MV-4-11 (cell line): ENCODE measurements around the gene TMA16.
"Not testable (repeated sequence)": the region's sequence is repeated elsewhere in the genome, so short reads cannot be mapped to it uniquely, and the experiment has no call there.

Experiments used
- DNase-seq: peaks from one replicate; lab custom pipeline; 2025; lab: John Stamatoyannopoulos, UW

TMA16 gene

DNA sequence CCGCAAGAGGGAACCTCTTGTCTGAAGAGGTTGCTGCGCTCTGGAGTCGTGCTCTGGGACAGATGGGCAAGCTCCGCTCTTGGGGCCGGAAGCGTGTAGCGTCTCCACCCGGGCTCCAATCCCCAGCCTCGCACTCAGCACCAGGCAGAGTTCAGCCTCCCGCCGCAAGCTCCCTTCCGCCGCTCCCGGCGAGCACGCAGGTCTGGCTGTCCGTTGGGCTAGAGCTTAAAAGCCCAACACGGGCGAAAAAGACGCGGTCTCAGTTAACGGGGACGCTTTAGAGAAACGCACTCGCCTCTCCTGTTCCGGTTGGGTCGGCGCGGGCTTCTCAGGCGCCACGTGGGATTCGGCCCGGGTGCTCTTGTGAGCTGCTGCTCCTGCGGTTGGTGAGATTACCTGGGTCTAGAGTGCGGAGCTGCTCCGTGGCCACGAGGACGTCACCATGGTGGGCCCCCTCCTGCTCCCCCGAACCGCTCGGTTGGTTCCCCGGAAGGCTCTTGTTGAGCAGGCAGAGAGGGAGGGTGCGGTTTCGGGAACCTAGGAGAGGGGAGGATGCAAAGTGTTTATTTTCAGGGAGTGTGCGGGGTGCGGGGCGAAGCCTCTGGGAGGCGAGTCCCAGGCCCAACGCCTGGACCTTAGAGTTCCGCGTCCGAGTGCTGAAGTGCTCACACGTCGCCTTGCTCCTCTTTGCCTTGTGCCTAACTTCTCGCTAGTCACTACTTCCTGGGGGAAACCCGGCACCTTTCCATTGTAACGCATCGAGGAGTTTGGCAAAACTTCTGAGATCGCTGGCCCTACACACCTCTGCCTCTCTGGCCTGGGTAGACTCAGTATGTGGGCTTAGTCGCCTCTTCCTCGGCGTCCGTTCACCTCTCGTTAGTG lies at the start of gene TMA16:
Gene TMA16, plus strand, starts transcription at position 331 of the 882 bp plus-strand sequence. Its CDS starts 112 bp downstream, at position 443.
- peak; percentile 92 for DNase-seq

DNA sequence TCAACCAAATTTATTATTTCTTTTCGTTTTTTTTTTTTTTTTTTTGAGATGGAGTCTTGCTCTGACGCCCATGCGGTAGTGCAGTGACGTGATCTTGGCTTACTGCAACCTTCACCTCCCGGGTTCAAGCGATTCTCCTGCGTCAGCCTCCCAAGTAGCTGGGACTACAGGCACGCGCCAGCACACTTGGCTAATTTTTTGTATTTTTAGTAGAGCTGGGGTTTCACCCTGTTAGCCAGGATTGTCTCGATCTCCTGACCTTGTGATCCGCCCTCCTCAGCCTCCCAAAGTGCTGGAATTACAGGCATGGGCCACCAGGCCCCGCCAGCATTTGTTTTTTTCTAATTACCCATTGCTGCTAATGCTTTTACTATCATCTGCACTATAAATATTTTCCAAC lies 47.5 kb upstream of the TMA16 start:
- not testable (repeated sequence) for DNase-seq

GRCh38 chr4:163447481-163447880 lies 47.0 kb upstream of the TMA16 start:
- DNase-seq, result no peak

DNA sequence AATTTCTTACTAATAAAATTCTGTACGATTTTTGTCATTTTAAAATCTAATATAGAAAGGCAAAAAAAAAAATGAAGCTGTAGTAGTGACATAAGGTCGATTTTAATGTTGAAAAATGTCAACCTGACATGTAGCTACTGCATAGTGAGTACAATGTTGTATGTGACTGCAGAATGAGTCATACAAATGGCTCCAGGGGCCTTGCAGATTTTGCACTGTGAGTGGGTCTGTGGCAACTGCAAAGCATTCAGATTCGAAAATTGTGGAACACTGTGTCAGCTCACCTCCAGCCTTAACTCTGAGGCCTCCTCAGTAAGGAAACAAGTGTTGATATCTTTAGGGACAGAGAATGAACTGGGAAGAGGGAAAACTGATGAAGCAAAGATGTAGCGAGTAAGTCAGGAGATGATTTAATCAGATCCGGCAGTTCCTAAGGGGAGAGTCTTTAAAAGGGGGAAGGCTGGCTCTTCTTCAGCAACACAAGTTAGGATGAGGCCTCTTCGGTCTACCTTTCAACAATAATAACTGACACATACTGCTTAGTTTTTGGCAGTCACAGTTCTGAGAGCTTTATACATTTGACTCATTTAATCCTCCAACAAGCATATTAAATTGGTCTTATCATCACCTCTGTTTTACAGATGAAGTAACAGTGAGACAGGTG lies 45.8 kb upstream of the TMA16 start:
- DNase-seq, result no peak

DNA sequence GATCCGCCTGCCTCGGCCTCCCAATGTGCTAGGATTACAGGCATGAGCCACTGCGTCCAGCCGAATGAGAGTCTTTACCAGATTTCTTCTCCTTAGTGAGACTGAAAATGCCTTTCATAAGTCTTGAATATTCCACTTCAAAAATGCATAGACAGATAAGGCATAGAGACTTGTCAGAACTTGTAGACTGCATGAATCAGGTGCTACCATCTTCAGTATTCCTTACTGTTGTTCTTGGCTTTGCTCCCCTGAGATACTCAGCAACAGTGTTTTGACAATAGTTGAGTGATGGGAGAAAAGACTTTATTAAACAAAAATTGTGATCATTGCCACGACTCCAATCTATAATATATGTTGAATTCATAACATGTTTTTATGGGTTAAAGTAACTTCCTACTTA lies 31.9 kb upstream of the TMA16 start:
- no peak for DNase-seq

DNA sequence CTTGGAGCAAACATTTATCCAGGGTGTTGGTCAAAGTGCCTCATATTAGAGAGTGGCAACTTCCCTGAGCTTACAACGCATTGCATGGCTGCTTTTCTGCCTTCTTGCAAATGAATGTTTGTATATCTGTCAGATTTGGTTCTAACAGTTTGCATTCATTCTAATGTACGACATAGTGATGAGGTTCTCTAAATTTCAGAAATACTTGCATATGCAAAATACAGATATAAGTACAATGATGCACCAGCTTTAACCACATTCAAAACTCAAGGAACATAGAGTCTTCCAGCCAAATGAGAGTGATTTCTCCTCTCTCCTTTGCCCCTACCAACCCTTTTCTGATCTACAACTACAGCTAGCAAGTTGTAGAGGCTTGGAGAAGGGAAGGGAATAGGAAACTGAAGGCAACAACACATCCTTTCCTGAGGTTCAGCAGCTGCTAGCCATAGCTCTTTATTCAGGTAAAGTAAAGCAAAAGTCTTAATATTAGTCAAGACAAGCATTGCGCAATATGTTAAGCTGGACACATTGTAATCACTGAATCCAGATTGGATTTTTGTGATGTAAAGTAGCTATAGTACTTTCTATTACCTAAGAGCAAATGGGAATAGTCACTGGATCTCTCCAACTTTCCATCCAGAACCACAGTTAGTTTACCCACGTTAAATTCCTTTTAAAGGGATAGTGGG lies 27.3 kb upstream of the TMA16 start:
- DNase-seq, result no peak

GRCh38 chr4:163470391-163470790 lies 24.1 kb upstream of the TMA16 start:
- DNase-seq, result no peak

- no peak for DNase-seq
These were observed 21.4 kb upstream of the TMA16 start for GRCh38 chr4:163473130-163473529.

DNA sequence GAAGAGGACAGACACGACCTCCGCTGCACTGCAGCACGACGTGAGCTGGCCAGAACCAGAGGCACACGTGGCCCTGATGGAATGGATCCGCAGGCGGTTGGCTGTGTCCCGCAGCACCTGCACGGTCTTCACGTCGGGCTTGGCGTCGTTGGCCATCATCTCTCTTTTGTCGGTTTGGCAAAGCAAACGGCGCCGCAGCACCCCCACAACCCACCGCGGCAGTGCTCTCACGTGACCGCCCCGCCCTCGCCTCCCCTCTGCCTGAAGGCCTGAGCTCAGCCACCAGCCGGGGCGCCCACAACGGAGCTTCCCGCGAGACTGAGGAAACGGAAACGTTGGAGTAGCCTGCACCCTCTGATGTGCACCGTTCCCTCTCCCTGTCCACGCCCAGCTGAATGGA lies 20.9 kb upstream of the TMA16 start, which contains the start of gene TKTL2:
Gene TKTL2, minus strand, starts transcription at position 179 of the 400 bp plus-strand sequence. Its CDS starts 20 bp downstream, at position 159.
- no peak for DNase-seq

- no peak for DNase-seq
These were observed 20.5 kb upstream of the TMA16 start for GRCh38 chr4:163474027-163474426.

- DNase-seq, result no peak
These were observed 17.6 kb upstream of the TMA16 start for GRCh38 chr4:163476761-163477438.

GRCh38 chr4:163482190-163482589 lies 12.3 kb upstream of the TMA16 start:
- DNase-seq, result peak; percentile 94

- peak; percentile 44 for DNase-seq
These were observed 9.6 kb upstream of the TMA16 start for GRCh38 chr4:163484906-163485305.

DNA sequence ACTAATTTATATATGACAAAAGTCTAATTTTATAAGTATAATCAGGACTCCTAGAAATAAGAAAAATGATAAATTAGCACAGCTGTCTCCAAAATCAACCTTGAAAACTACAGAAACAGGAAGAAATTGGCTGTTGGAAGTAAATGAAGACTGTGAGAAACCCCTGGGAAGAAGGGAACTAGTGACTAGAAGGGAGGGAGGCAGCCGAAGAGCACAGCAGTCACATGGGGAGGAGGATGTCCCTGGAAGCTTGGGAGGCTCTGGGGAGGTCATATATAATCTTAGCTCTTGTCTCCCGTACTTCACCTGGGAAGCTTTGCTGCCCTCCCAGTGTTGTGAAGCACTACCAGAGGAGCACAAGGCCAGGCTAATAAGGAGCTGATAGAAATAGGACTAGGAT lies 8.9 kb upstream of the TMA16 start:
- DNase-seq, result no peak

DNA sequence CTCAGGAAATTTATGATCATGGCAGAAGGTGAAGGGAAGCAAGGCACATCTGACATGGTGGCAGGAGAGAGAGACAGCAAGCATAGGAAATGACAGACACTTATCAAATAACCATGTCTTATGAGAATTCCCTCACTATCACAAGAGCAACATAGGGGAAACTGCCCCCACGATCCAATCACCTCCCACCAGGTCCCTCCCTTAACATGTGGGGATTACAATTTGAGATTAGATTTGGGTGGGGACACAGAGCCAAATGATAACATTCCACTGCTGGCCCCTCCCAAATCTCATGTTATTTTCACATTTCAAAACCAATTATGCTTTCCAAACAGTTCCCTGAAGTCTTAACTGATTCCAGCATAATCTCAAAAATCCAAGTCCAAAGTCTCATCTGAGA lies 8.2 kb upstream of the TMA16 start:
- DNase-seq, result no peak

DNA sequence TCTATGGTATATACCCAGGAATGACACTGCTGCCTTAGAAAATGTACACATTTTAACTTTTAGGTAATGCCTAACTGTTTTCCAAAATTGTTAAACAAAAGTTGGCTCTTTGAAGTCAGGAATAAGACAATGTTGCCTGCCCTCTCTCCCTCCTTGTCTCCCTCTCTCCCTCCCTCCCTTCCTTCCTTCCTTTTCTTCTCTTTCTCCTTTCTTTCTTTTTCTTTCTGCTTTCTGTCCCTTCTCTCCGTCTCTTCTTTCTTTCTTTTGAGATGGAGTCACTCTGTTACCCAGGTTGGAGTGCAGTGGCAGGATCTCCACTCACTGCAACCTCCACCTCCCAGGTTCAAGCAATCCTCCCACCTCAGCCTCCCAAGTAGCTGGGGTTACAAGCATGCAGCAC lies 4.6 kb upstream of the TMA16 start:
- DNase-seq, result no peak

DNA sequence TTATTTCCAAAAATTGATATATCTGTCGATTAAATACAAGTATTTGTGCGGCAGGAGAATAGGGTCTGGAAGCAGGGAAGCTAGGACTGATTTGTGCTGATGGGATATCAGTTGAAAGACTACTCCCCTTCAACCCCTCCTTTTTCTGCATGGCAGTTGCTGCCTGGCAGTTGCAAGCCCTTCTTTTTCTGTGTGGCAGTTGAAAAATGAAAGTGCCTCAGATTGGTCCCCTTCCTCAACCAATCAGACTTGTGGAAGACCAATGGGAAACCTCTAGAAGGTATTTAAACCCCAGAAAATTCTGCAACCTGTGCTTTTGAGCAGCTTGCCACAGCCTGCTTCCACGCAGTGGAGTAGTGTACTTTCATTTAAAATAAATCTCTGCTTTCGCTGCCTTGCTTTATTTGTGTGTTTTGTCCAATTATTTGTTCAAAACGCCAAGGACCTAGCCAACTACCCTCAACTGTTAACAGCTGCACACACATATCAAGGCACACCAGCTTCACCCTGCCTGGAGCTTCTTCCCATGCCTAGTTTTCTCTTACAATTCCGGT lies 1.5 kb upstream of the TMA16 start:
- peak; percentile 17 for DNase-seq

DNA sequence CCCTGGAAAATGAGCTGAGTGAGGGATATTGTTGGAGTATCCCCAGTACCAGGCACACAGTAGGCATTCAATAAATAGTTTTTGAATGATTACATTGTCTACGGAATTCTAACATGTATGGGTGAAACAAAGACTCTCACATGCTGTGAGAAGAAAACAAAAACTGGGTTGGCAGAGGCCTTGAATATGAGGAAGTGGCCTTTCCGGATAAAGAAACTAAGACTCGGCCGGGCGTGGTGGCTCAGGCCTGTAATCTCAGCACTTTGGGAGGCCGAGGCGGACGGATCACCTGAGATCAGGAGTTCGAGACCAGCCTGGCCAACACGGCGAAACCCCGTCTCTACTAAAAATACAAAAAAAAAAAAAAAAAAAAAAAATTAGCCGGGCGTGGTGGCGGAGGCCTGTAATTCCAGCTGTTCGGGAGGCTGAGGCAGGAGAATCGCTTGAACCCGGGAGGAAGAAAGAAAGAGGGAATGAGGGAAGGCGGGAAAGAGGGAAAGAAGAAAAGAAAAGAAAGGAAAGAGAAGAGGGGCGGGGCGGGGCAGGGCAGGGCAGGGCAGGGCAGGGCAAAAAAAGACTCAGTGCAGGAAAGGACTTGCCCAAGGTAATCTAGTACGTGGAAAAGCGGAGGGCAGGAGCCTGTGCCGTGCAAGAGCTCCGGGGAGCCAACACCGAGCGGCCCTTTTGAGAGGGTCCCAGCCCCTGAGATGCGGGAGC lies 689 bp upstream of the TMA16 start:
- DNase-seq, result peak; percentile 83

- DNase-seq, result peak; percentile 46
These were observed 1.4 kb downstream of the TMA16 start for GRCh38 chr4:163495900-163496299.

DNA sequence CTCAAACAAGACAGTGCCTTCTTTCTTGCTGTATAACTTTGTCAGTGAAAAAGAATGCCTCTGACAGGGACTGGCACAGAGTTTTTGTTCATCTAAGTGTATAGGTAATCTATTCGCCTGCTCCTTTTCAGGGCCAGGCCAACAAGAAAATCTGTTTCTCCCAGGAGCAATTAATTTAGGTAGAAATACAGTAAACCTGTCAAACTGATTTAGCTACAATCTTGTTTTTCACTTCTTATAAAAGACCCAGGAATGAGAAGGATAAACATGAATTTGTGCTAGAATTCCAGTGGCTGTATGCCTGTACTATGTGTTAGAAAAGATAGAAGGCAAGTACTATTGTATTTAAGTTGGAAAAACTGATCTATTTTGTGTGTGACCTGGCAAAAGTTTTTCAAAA lies 6.1 kb downstream of the TMA16 start:
- no peak for DNase-seq

DNA sequence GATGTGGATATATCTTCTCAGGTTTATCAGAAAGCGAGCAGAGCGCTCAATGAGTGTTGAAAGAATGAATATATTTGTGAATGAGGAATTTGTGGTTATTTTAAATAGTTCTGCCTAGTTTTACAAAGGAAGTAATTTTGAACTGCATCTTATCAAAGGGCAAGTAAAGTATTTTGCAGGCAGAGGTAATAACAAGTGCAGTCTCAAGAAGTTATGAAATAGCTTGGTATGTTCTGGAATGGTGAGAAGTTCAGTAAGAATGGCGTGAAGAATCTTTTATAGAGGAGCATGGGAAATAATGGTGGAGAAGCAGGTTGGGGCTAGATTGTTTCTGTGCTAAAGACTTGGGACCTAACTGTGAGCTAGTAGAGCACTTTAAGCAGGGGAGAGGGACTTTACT lies 10.9 kb downstream of the TMA16 start:
- peak; percentile 66 for DNase-seq
